A549 (cell line): ENCODE results near the gene HS6ST1. TPM values are rescaled to one million over a fixed set of nuclear protein-coding genes. Genes with fewer than 3 reads are reported as not detected.

Experiments used
- ATAC-seq, 2 experiments: fragments of 200-7000 bp in 1 of 2; fragments of >200 bp in 1 of 2; cut with Nextera tagmentation in 1 of 2; cut with Tn5 transposase in 1 of 2; 3 replicates each; pipeline versions ENCODE4 v1.8.0 to v1.9.1; 2018 to 2020; ENCODE audit warnings: mild to moderate bottlenecking in 1 of 2, moderate library complexity in 1 of 2
- CTCF ChIA-PET: fragments of 300-600 bp; sonication (Branson Sonifier 250); formaldehyde crosslinking; extraction: SDS; loops from one replicate; lab custom pipeline; 2021; ENCODE audit warnings: antibody characterized with exemption, inconsistent platforms; lab: Yijun Ruan, JAX
- POLR2A ChIA-PET: fragments of 350-600 bp; formaldehyde crosslinking; extraction: SDS; loops from one replicate; lab custom pipeline; 2021; ENCODE audit warnings: antibody characterized with exemption, inconsistent platforms; lab: Yijun Ruan, JAX
- DNase-seq, 2 experiments: peaks; one replicate each; pipeline versions ENCODE4 v3.0.0 to v3.0.0-alpha.2; 2011 to 2016; ENCODE audit warnings: low read depth in 1 of 2, low spot score in 1 of 2
- FAIRE-seq: peaks from 2 replicates; lab custom pipeline; 2011; peaks lifted over from hg19 to GRCh38; lab: Jason Lieb, UNC
- H3K27ac ChIP-seq, 2 experiments: fragments of >200 bp; sonication (Bioruptor Twin); formaldehyde crosslinking; 3 replicates each; pipeline ENCODE4 v1.5.1; 2016 to 2017
- H3K4me1 ChIP-seq: fragments of >200 bp; sonication (Bioruptor Twin); formaldehyde crosslinking; 3 replicates; pipeline ENCODE4 v1.6.1; 2016
- H3K4me2 ChIP-seq: fragments of >200 bp; sonication (Bioruptor Twin); formaldehyde crosslinking; 3 replicates; pipeline ENCODE4 v1.6.1; 2016
- H3K4me3 ChIP-seq: fragments of >200 bp; sonication (Bioruptor Twin); formaldehyde crosslinking; 3 replicates; pipeline ENCODE4 v1.5.1; 2016
- H3K9me3 ChIP-seq: fragments of >200 bp; sonication (Bioruptor Twin); formaldehyde crosslinking; 3 replicates; pipeline ENCODE4 v1.6.1; 2016
- BCL3 ChIP-seq: fragments of >200 bp; sonication (Bioruptor Twin); formaldehyde crosslinking; IDR thresholded peaks from 3 replicates; pipeline ENCODE4 v1.6.1; 2016
- CBX2 ChIP-seq: fragments of 200-600 bp; sonication (generic); IDR thresholded peaks from 2 replicates; pipeline ENCODE4 v1.6.1; 2016; ENCODE audit warnings: low read depth, mild to moderate bottlenecking, borderline replicate concordance
- CHD2 ChIP-seq: fragments of 150-350 bp; IDR thresholded peaks from 2 replicates; pipeline ENCODE4 v1.6.1; 2014; ENCODE audit warnings: low read length; ENCODE audit not compliant: partially characterized antibody
- CHD4 ChIP-seq: fragments of 200-600 bp; sonication (generic); IDR thresholded peaks from 2 replicates; pipeline ENCODE4 v1.6.1; 2016; ENCODE audit warnings: antibody characterized with exemption, mild to moderate bottlenecking, borderline replicate concordance
- E2F6 ChIP-seq: IDR thresholded peaks from 2 replicates; pipeline ENCODE4 v1.6.1; 2012; ENCODE audit warnings: low read depth, borderline replicate concordance
- EHMT2 ChIP-seq: fragments of 200-600 bp; sonication (generic); IDR thresholded peaks from 2 replicates; pipeline ENCODE4 v1.6.1; 2016; ENCODE audit warnings: antibody characterized with exemption, low read depth, mild to moderate bottlenecking, moderate library complexity
- EP300 ChIP-seq, 2 experiments: fragments of >200 bp; sonication (Bioruptor Twin); formaldehyde crosslinking; IDR thresholded peaks; 2 replicates in 1 of 2; 3 replicates in 1 of 2; pipeline ENCODE4 v1.6.1; 2016 to 2017
- ESRRA ChIP-seq: fragments of 150-350 bp; IDR thresholded peaks from 2 replicates; pipeline ENCODE4 v1.6.1; 2014; ENCODE audit warnings: mild to moderate bottlenecking, low read length, borderline replicate concordance
- FOSB ChIP-seq: fragments of 250-450 bp; sonication (Bioruptor Pico); IDR thresholded peaks from 2 replicates; pipeline ENCODE4 v1.5.0; 2020; ENCODE audit warnings: mild to moderate bottlenecking, moderate library complexity
- FOSL2 ChIP-seq, 2 experiments: fragments of 450-650 bp in 1 of 2; fragments of >200 bp in 1 of 2; sonication (Bioruptor Twin) in 1 of 2; formaldehyde crosslinking; IDR thresholded peaks; 2 replicates each; pipeline versions ENCODE4 v1.5.0 to v1.6.1; 2016 to 2020; ENCODE audit warnings: mild to moderate bottlenecking in 1 of 2, moderate library complexity in 1 of 2
- GATA3 ChIP-seq: IDR thresholded peaks from 2 replicates; pipeline ENCODE4 v1.6.1; 2012; ENCODE audit warnings: borderline replicate concordance
- HDAC2 ChIP-seq: fragments of 200-600 bp; sonication (generic); IDR thresholded peaks from 2 replicates; pipeline ENCODE4 v1.6.1; 2016
- HES2 ChIP-seq: fragments of >200 bp; sonication (Bioruptor Twin); formaldehyde crosslinking; IDR thresholded peaks from 2 replicates; pipeline ENCODE4 v1.6.1; 2016
- HOXB5 ChIP-seq: fragments of 250-450 bp; sonication (Bioruptor Pico); IDR thresholded peaks from 2 replicates; pipeline ENCODE4 v1.5.0; 2020; ENCODE audit warnings: mild to moderate bottlenecking, moderate library complexity
- MAFK ChIP-seq: fragments of 450-650 bp; IDR thresholded peaks from 2 replicates; pipeline ENCODE4 v1.6.1; 2014; ENCODE audit not compliant: partially characterized antibody
- NR3C1 ChIP-seq: fragments of >200 bp; sonication (Bioruptor Twin); formaldehyde crosslinking; IDR thresholded peaks from 3 replicates; pipeline ENCODE4 v1.6.1; 2017
- PBX3 ChIP-seq: IDR thresholded peaks from 2 replicates; pipeline ENCODE4 v1.6.1; 2012
- POLR2A ChIP-seq: IDR thresholded peaks from 2 replicates; pipeline ENCODE4 v1.6.1; 2012; ENCODE audit warnings: mild to moderate bottlenecking, low read length
- RAD21 ChIP-seq, 2 experiments: fragments of >200 bp in 1 of 2; sonication (Bioruptor Twin) in 1 of 2; formaldehyde crosslinking in 1 of 2; IDR thresholded peaks in 1 of 2; conservative IDR thresholded peaks in 1 of 2; 2 replicates in 1 of 2; 3 replicates in 1 of 2; pipeline ENCODE4 v1.6.1; 2012 to 2018; ENCODE audit warnings: inconsistent platforms in 1 of 2
- RARB ChIP-seq: fragments of 250-450 bp; sonication (Bioruptor Pico); IDR thresholded peaks from 2 replicates; pipeline ENCODE4 v1.8.0; 2021; ENCODE audit warnings: mild to moderate bottlenecking, moderate library complexity
- RFX5 ChIP-seq: fragments of 450-650 bp; IDR thresholded peaks from 2 replicates; pipeline ENCODE4 v1.7.1; 2014; ENCODE audit warnings: antibody characterized with exemption, mild to moderate bottlenecking, moderate library complexity
- RNF2 ChIP-seq: fragments of 200-600 bp; sonication (generic); IDR thresholded peaks from 2 replicates; pipeline ENCODE4 v1.6.1; 2016; ENCODE audit warnings: low read depth, mild to moderate bottlenecking, antibody characterized with exemption, moderate library complexity, borderline replicate concordance
- TP53 ChIP-seq: fragments of 250-450 bp; sonication (Bioruptor Pico); IDR thresholded peaks from 2 replicates; pipeline ENCODE4 v1.5.0; 2021; ENCODE audit warnings: mild to moderate bottlenecking, moderate library complexity
- ZNF302 ChIP-seq: fragments of 250-450 bp; sonication (Bioruptor Pico); IDR thresholded peaks from 2 replicates; pipeline ENCODE4 v1.9.0; 2021; ENCODE audit warnings: inconsistent platforms, mild to moderate bottlenecking, moderate library complexity
- WGBS: methylation state at CpG from one replicate; pipeline ENCODE4 v1.1.6; 2017; ENCODE audit errors: missing lambda C conversion rate; 5-methylcytosine and 5-hydroxymethylcytosine counted together
- polyA plus RNA-seq, 4 experiments: library from polyadenylated mRNA; depleted of rRNA in 3 of 4; stranded (reverse); fragments of >200 nt; fragmentation: RNase III in 1 of 4; extraction: RNeasy Plus Mini Kit Qiagen cat#74134 plus additional on column Dnase treatment in 1 of 4; gene quantifications; 2 replicates in 3 of 4; 3 replicates in 1 of 4; pipeline ENCODE4 v1.2.3, GENCODE V29; 2011 to 2017
- TF ChIP-seq, protein P1 (sequence below): fragments of 200-600 bp; sonication (generic); IDR thresholded peaks from 2 replicates; pipeline ENCODE4 v1.6.1; 2016; ENCODE audit warnings: antibody characterized with exemption, mild to moderate bottlenecking, moderate library complexity
- TF ChIP-seq, protein P2 (sequence below): fragments of >200 bp; sonication (Bioruptor Twin); formaldehyde crosslinking; IDR thresholded peaks from 3 replicates; pipeline ENCODE4 v1.5.1; 2016

HS6ST1 gene
- polyA plus RNA-seq, 2 of the 4 experiments (the other 2 are of a cell fraction) = 3.8 to 11.6 TPM

DNA sequence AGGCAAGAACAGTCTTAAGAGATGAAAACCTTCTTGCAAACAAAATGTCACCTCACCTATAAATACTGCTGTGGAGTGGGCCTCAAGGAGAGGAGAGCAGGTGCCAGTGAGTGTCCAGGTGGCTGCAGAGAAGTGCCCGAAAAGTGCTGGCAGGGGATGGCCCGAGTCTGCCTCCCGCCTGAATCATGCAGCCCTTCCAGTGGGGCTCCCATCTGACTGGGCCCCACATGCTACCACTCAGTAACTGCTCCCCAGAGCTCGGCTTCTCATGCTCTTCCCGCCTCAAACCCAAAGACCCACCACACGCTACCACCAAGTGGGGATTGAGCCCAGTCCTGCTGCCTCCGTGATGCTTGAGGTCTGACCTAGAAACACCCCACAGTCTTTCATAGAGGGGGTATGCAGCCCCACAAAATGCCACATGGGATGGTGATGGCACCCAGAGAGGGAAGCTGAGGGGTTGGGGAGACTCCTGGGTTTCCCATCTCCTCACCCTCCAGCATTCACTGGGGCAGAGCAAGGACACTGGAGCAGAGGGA lies 7.4 kb downstream of the HS6ST1 start:
- no peak overlapping the region for H3K27ac ChIP-seq
- TF ChIP-seq ZNF302 (CRISPR knock-in tag) = no peak
- TF ChIP-seq NR3C1 = no peak
- TF ChIP-seq HES2 = no peak
- no peak for TF ChIP-seq EHMT2
- no peak for TF ChIP-seq HOXB5 (CRISPR knock-in tag)
- TF ChIP-seq GATA3 = no peak
- TF ChIP-seq, protein P1, sequence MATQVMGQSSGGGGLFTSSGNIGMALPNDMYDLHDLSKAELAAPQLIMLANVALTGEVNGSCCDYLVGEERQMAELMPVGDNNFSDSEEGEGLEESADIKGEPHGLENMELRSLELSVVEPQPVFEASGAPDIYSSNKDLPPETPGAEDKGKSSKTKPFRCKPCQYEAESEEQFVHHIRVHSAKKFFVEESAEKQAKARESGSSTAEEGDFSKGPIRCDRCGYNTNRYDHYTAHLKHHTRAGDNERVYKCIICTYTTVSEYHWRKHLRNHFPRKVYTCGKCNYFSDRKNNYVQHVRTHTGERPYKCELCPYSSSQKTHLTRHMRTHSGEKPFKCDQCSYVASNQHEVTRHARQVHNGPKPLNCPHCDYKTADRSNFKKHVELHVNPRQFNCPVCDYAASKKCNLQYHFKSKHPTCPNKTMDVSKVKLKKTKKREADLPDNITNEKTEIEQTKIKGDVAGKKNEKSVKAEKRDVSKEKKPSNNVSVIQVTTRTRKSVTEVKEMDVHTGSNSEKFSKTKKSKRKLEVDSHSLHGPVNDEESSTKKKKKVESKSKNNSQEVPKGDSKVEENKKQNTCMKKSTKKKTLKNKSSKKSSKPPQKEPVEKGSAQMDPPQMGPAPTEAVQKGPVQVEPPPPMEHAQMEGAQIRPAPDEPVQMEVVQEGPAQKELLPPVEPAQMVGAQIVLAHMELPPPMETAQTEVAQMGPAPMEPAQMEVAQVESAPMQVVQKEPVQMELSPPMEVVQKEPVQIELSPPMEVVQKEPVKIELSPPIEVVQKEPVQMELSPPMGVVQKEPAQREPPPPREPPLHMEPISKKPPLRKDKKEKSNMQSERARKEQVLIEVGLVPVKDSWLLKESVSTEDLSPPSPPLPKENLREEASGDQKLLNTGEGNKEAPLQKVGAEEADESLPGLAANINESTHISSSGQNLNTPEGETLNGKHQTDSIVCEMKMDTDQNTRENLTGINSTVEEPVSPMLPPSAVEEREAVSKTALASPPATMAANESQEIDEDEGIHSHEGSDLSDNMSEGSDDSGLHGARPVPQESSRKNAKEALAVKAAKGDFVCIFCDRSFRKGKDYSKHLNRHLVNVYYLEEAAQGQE = no peak
- no peak for TF ChIP-seq FOSL2 (IDR thresholded peaks at IDR 0.05)
- TF ChIP-seq FOSL2 (CRISPR knock-in tag; IDR thresholded peaks at IDR 0.05) = no peak
- TF ChIP-seq E2F6 = no peak
- TF ChIP-seq PBX3 = no peak
- no peak for TF ChIP-seq RAD21 (conservative IDR thresholded peaks at IDR 0.05 in 1 of 2, IDR thresholded peaks at IDR 0.05 in 1 of 2)
- no peak for TF ChIP-seq RNF2
- TF ChIP-seq, all 56 proteins: peak for 0
- FAIRE-seq (no peak), ATAC-seq (no peak), DNase-seq (no peak)
- WGBS = 79% methylated on average over 7 of the region's 7 CpGs
- peaks cover 9% of the 10 kb centered on the region for H3K4me1 ChIP-seq
- no peak overlapping the region for H3K4me3 ChIP-seq
- POLR2A ChIA-PET = no interaction called here
- no peak overlapping the region for H3K4me2 ChIP-seq
- no peaks in the 10 kb centered on the region for H3K9me3 ChIP-seq
- CTCF ChIA-PET = no interaction called here

GRCh38 chr2:128310761-128311160 lies 7.9 kb downstream of the HS6ST1 start:
- H3K9me3 ChIP-seq = no peaks in the 10 kb centered on the region
- ATAC-seq (no peak), FAIRE-seq (no peak), DNase-seq (no peak)
- CTCF ChIA-PET = interaction anchor here (1.1 kb wide), 1 partner anchor 11 kb away, joined by 3 read pairs; no protein-coding TSS in a partner anchor
- POLR2A ChIA-PET = no interaction called here
- WGBS = 89% methylated on average over 3 of the region's 4 CpGs
- no peak overlapping the region for H3K4me3 ChIP-seq
- peaks cover 15% of the 10 kb centered on the region for H3K4me1 ChIP-seq
- no peak overlapping the region for H3K27ac ChIP-seq
- H3K4me2 ChIP-seq = no peak overlapping the region
- TF ChIP-seq EP300 (IDR thresholded peaks at IDR 0.05) (no peak), MAFK (no peak), CBX2 (no peak), TP53 (no peak), E2F6 (no peak), EHMT2 (no peak), HES2 (no peak), CHD4 (no peak), ESRRA (no peak), RARB (CRISPR knock-in tag) (no peak), FOSB (CRISPR knock-in tag) (no peak), BCL3 (no peak), POLR2A (no peak), RNF2 (no peak), HDAC2 (no peak), RFX5 (no peak), CHD2 (no peak)
- TF ChIP-seq, protein P2, sequence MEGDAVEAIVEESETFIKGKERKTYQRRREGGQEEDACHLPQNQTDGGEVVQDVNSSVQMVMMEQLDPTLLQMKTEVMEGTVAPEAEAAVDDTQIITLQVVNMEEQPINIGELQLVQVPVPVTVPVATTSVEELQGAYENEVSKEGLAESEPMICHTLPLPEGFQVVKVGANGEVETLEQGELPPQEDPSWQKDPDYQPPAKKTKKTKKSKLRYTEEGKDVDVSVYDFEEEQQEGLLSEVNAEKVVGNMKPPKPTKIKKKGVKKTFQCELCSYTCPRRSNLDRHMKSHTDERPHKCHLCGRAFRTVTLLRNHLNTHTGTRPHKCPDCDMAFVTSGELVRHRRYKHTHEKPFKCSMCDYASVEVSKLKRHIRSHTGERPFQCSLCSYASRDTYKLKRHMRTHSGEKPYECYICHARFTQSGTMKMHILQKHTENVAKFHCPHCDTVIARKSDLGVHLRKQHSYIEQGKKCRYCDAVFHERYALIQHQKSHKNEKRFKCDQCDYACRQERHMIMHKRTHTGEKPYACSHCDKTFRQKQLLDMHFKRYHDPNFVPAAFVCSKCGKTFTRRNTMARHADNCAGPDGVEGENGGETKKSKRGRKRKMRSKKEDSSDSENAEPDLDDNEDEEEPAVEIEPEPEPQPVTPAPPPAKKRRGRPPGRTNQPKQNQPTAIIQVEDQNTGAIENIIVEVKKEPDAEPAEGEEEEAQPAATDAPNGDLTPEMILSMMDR = no peak
